Choroid plexus epithelial cell (primary cell): ENCODE results near the gene ILK.

Experiments used
- DNase-seq: peaks from one replicate; pipeline ENCODE4 v3.0.0-alpha.2; 2010; ENCODE audit warnings: low read depth
- H3K4me3 ChIP-seq: 2 replicates; pipeline ENCODE4 v1.5.1; 2011; ENCODE audit warnings: low read depth, mild to moderate bottlenecking, control low read depth, low read length, moderate library complexity
- CTCF ChIP-seq: conservative IDR thresholded peaks from 2 replicates; pipeline ENCODE4 v1.5.1; 2011; ENCODE audit warnings: low read depth, mild to moderate bottlenecking, control low read depth, inconsistent platforms, low read length, moderate library complexity

ILK gene

GRCh38 chr11:6572215-6572614, 31.4 kb upstream of the ILK start:
- H3K4me3 ChIP-seq: no peak overlapping the region
- TF ChIP-seq CTCF: no peak
- DNase-seq: peak; percentile 79

GRCh38 chr11:6574816-6575715, 28.5 kb upstream of the ILK start:
- DNase-seq: no peak
- no peak for TF ChIP-seq CTCF

GRCh38 chr11:6576471-6577373, 26.9 kb upstream of the ILK start:
- no peak for TF ChIP-seq CTCF
- DNase-seq: peak; percentile 66
- H3K4me3 ChIP-seq: no peak overlapping the region

More at GRCh38 chr11:6574816-6575715, 28.5 kb upstream of the ILK start:
- no peak overlapping the region for H3K4me3 ChIP-seq

- no peak for DNase-seq
- no peak overlapping the region for H3K4me3 ChIP-seq
- TF ChIP-seq CTCF: no peak
Observed at GRCh38 chr11:6578134-6578533, 25.4 kb upstream of the ILK start.

GRCh38 chr11:6579681-6580080, 23.9 kb upstream of the ILK start:
- no peak for DNase-seq
- TF ChIP-seq CTCF: no peak
- H3K4me3 ChIP-seq: no peak overlapping the region

GRCh38 chr11:6583584-6583983, 20.0 kb upstream of the ILK start:
- no peak overlapping the region for H3K4me3 ChIP-seq
- DNase-seq: no peak
- TF ChIP-seq CTCF: no peak
